SU-DHL-6 (cell line): ENCODE data around the gene SDK1.

Experiments
- H2AFZ ChIP-seq: fragments of 200-600 bp; sonication (generic); 2 replicates; pipeline ENCODE4 v1.6.1; 2014; ENCODE audit warnings: low read depth, mild to moderate bottlenecking, moderate library complexity, mixed read lengths, antibody characterized with exemption, low read length; ENCODE audit not compliant: severe bottlenecking
- H3F3A ChIP-seq: fragments of 200-600 bp; shearing (Covaris generic); 2 replicates; pipeline ENCODE4 v1.6.0; 2016; ENCODE audit warnings: antibody characterized with exemption, mild to moderate bottlenecking; ENCODE audit not compliant: insufficient read depth
- H3K27ac ChIP-seq: fragments of 200-600 bp; sonication (generic); 2 replicates; pipeline ENCODE4 v1.5.1; 2016; ENCODE audit warnings: low read depth, mild to moderate bottlenecking, low read length, moderate library complexity, mixed read lengths
- H3K27me3 ChIP-seq: fragments of 200-600 bp; sonication (generic), shearing (Covaris generic); 2 replicates; pipeline ENCODE4 v1.6.0; 2014; ENCODE audit warnings: mild to moderate bottlenecking, low read length
- H3K36me3 ChIP-seq: fragments of 200-600 bp; sonication (generic); 2 replicates; pipeline ENCODE4 v1.6.1; 2014; ENCODE audit warnings: mild to moderate bottlenecking, low read length, mixed read lengths
- H3K4me2 ChIP-seq: fragments of 300-600, 200-600 bp; shearing (Covaris generic), sonication (generic); 2 replicates; pipeline ENCODE4 v1.6.0; 2014; ENCODE audit warnings: low read length, low read depth, mild to moderate bottlenecking; ENCODE audit not compliant: poor library complexity, severe bottlenecking
- H3K4me3 ChIP-seq: fragments of 200-600 bp; sonication (generic); 2 replicates; pipeline ENCODE4 v1.5.1; 2014; ENCODE audit warnings: antibody characterized with exemption, low read length, mild to moderate bottlenecking, mixed read lengths; ENCODE audit not compliant: insufficient read depth, poor library complexity, severe bottlenecking
- H3K79me2 ChIP-seq: fragments of 200-600 bp; sonication (generic); 2 replicates; pipeline ENCODE4 v1.6.1; 2014; ENCODE audit warnings: mild to moderate bottlenecking, low read length, moderate library complexity; ENCODE audit not compliant: insufficient read depth
- H3K9ac ChIP-seq: fragments of 200-600 bp; sonication (generic); 2 replicates; pipeline ENCODE4 v1.7.0; 2014; ENCODE audit warnings: mild to moderate bottlenecking, low read length
- H3K9me2 ChIP-seq: fragments of 200-600 bp; sonication (generic); replicated peaks from 2 replicates; pipeline ENCODE4 v1.6.1; 2014; ENCODE audit warnings: low read length; ENCODE audit not compliant: insufficient read depth
- H3K9me3 ChIP-seq: fragments of 200-600 bp; sonication (generic); 2 replicates; pipeline ENCODE4 v1.6.1; 2014; ENCODE audit warnings: low read length, mixed read lengths; ENCODE audit not compliant: insufficient read depth
- H4K20me1 ChIP-seq: fragments of 200-600 bp; sonication (generic); 2 replicates; pipeline ENCODE4 v1.6.1; 2014; ENCODE audit warnings: low read depth, mild to moderate bottlenecking, antibody characterized with exemption, low read length, moderate library complexity, mixed read lengths
- CTCF ChIP-seq: fragments of 200-600 bp; sonication (generic); IDR thresholded peaks from one replicate; pipeline ENCODE4 v1.5.1; 2017; ENCODE audit warnings: antibody characterized with exemption, mild to moderate bottlenecking, low read length, moderate library complexity; ENCODE audit not compliant: insufficient read depth, poor library complexity, severe bottlenecking
- EZH2phosphoT487 ChIP-seq: fragments of 200-600 bp; sonication (generic), shearing (Covaris generic); conservative IDR thresholded peaks from 2 replicates; pipeline ENCODE4 v1.6.1; 2018; ENCODE audit warnings: mild to moderate bottlenecking, antibody characterized with exemption, low read length, moderate library complexity, mixed read lengths

SDK1 gene

GRCh38 chr7:4174451-4174850 is 873.4 kb downstream of the SDK1 start:
- H3K36me3 ChIP-seq = no peaks in the 10 kb centered on the region
- H4K20me1 ChIP-seq = no peaks in the 10 kb centered on the region
- H3K9me3 ChIP-seq = no peaks in the 10 kb centered on the region
- H3K27ac ChIP-seq = no peak overlapping the region
- no peaks in the 10 kb centered on the region for H3K27me3 ChIP-seq
- no peak overlapping the region for H3K9ac ChIP-seq
- no peaks in the 10 kb centered on the region for H3K79me2 ChIP-seq
- no peaks in the 10 kb centered on the region for H3K9me2 ChIP-seq
- H3F3A ChIP-seq = no peaks in the 10 kb centered on the region
- no peak overlapping the region for H2AFZ ChIP-seq
- H3K4me3 ChIP-seq = no peak overlapping the region
- TF ChIP-seq CTCF = no peak
- no peak for TF ChIP-seq EZH2phosphoT487
- no peak overlapping the region for H3K4me2 ChIP-seq

- Histone ChIP-seq H3K4me3 (no peak overlapping the region), H3F3A (no peaks in the 10 kb centered on the region), H3K27ac (no peak overlapping the region), H3K9me3 (no peaks in the 10 kb centered on the region), H3K9me2 (no peaks in the 10 kb centered on the region), H3K36me3 (no peaks in the 10 kb centered on the region), H3K9ac (no peak overlapping the region), H3K4me2 (no peak overlapping the region), H3K27me3 (no peaks in the 10 kb centered on the region), H2AFZ (no peak overlapping the region), H3K79me2 (no peaks in the 10 kb centered on the region), H4K20me1 (no peaks in the 10 kb centered on the region)
- no peak for TF ChIP-seq EZH2phosphoT487
- no peak for TF ChIP-seq CTCF
Measured at GRCh38 chr7:4174884-4175283, 873.8 kb downstream of the SDK1 start.

GRCh38 chr7:4175346-4175973 is 874.4 kb downstream of the SDK1 start:
- H3K4me3 ChIP-seq = no peak overlapping the region
- no peaks in the 10 kb centered on the region for H3K9me3 ChIP-seq
- H3K9ac ChIP-seq = no peak overlapping the region
- TF ChIP-seq EZH2phosphoT487 (no peak), CTCF (no peak)
- no peaks in the 10 kb centered on the region for H3F3A ChIP-seq
- no peak overlapping the region for H2AFZ ChIP-seq
- H3K27me3 ChIP-seq = no peaks in the 10 kb centered on the region
- no peak overlapping the region for H3K27ac ChIP-seq
- no peak overlapping the region for H3K4me2 ChIP-seq
- H3K36me3 ChIP-seq = no peaks in the 10 kb centered on the region
- no peaks in the 10 kb centered on the region for H3K79me2 ChIP-seq
- H4K20me1 ChIP-seq = no peaks in the 10 kb centered on the region
- H3K9me2 ChIP-seq = no peaks in the 10 kb centered on the region
